Nephron progenitor cell (in vitro differentiated cells): ENCODE data around the gene CHST6.
A peak's percentile ranks its signal among the peaks of the same experiment; 100 is the strongest.
"Not testable (repeated sequence)": the region's sequence is repeated elsewhere in the genome, so short reads cannot be mapped to it uniquely, and the experiment has no call there.

ENCODE experiments used
- DNase-seq: peaks from one replicate; pipeline ENCODE4 v3.0.0; 2021
- H3K27ac Mint-ChIP-seq: 2 replicates; pipeline ENCODE4 v1.8.0; 2021; ENCODE audit warnings: mild to moderate bottlenecking, moderate library complexity, mixed read lengths
- H3K27me3 Mint-ChIP-seq: 2 replicates; pipeline ENCODE4 v1.8.0; 2021; ENCODE audit warnings: mild to moderate bottlenecking, low read depth, mixed read lengths; ENCODE audit not compliant: poor library complexity
- H3K36me3 Mint-ChIP-seq: 2 replicates; pipeline ENCODE4 v1.8.0; 2021; ENCODE audit warnings: low read depth, mixed read lengths
- H3K4me1 Mint-ChIP-seq: 2 replicates; pipeline ENCODE4 v1.8.0; 2021; ENCODE audit warnings: mixed read lengths
- H3K4me3 Mint-ChIP-seq: 2 replicates; pipeline ENCODE4 v1.8.0; 2021; ENCODE audit warnings: mild to moderate bottlenecking, moderate library complexity, mixed read lengths
- H3K9me3 Mint-ChIP-seq: 2 replicates; pipeline ENCODE4 v1.8.0; 2021; ENCODE audit warnings: mild to moderate bottlenecking, moderate library complexity, mixed read lengths
- TF ChIP-seq, protein P1 (sequence below): fragments of 200-600 bp; sonication (generic); IDR thresholded peaks from 2 replicates; pipeline ENCODE4 v1.5.0; 2021; ENCODE audit warnings: antibody characterized with exemption

CHST6 gene

DNA sequence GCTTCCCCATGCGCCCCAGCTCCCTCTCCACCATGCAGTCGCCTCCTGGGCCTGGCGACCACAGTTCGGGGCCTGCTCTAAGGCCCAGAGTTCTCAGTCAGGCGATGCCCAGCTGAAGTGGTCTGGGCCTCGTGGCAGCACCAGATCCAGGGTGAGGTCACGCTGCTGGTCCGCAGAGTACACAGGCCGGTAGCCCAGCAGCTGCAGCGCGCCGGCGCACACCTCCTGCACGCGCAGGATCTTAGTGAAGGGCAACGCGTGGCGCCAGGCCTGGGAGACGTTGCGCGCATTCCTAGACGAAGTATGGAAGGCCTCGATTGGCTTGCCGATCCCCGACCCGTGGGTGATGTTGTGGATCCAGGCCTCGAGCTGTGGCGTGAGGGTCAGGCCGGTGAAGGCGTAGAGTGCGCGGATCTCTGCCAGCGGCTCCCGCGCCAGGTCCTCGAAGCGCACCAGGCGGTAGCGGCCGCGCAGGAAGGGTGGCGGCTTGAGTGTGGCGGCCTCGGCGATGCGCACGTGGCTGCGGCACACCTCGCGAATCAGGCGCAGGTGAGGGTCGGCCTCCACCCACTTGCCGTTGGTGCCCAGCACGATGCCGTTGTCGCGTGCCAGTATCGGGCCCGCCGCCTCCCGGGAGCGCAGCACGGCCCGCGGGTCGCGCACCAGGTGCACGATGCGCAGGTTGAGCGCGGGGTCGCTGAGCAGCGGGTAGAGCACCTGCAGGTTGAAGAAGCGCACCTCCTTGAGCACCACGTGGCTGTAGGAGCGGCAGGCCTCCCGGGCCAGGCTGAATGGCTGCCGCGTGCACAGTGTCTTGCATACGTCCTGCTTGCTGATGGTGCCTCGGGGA is 34.0 kb upstream of the CHST6 start:
- H3K27ac Mint-ChIP-seq, result no peak overlapping the region
- no peak overlapping the region for H3K4me3 Mint-ChIP-seq
- DNase-seq, result no peak
- peaks cover 4% of the 10 kb centered on the region for H3K27me3 Mint-ChIP-seq
- H3K36me3 Mint-ChIP-seq, result peaks cover 12% of the 10 kb centered on the region
- TF ChIP-seq, protein P1, sequence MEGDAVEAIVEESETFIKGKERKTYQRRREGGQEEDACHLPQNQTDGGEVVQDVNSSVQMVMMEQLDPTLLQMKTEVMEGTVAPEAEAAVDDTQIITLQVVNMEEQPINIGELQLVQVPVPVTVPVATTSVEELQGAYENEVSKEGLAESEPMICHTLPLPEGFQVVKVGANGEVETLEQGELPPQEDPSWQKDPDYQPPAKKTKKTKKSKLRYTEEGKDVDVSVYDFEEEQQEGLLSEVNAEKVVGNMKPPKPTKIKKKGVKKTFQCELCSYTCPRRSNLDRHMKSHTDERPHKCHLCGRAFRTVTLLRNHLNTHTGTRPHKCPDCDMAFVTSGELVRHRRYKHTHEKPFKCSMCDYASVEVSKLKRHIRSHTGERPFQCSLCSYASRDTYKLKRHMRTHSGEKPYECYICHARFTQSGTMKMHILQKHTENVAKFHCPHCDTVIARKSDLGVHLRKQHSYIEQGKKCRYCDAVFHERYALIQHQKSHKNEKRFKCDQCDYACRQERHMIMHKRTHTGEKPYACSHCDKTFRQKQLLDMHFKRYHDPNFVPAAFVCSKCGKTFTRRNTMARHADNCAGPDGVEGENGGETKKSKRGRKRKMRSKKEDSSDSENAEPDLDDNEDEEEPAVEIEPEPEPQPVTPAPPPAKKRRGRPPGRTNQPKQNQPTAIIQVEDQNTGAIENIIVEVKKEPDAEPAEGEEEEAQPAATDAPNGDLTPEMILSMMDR, result no peak
- no peaks in the 10 kb centered on the region for H3K4me1 Mint-ChIP-seq
- H3K9me3 Mint-ChIP-seq, result no peaks in the 10 kb centered on the region

DNA sequence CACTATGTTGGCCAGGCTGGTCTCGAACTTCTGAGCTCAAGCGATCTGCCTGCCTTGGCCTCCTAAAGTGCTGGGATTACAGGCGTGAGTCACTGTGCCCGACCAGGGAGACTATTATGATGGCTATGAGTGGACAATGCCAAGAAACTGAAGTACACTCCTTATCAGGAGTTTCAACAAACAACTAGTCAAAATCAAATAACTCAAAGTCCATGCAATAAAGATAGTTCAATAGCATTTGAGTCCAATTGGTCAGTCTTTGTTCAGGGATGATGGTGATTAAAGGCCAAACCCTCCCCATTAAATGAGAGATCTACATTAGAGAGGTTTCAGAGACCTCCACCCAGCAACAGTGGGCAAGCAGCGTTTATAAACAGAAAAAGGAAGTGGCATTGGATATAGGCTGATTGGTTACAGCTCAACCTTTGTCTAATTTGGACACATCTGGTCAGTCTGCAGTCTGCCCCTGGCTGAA is 32.6 kb upstream of the CHST6 start:
- Mint-ChIP-seq H3K9me3 (no peaks in the 10 kb centered on the region), H3K4me3 (no peak overlapping the region), H3K27ac (peak overlapping the region; percentile 15), H3K27me3 (peaks cover 4% of the 10 kb centered on the region), H3K36me3 (peaks cover 12% of the 10 kb centered on the region), H3K4me1 (no peaks in the 10 kb centered on the region)
- no peak for DNase-seq
- TF ChIP-seq, protein P1, result no peak

DNA sequence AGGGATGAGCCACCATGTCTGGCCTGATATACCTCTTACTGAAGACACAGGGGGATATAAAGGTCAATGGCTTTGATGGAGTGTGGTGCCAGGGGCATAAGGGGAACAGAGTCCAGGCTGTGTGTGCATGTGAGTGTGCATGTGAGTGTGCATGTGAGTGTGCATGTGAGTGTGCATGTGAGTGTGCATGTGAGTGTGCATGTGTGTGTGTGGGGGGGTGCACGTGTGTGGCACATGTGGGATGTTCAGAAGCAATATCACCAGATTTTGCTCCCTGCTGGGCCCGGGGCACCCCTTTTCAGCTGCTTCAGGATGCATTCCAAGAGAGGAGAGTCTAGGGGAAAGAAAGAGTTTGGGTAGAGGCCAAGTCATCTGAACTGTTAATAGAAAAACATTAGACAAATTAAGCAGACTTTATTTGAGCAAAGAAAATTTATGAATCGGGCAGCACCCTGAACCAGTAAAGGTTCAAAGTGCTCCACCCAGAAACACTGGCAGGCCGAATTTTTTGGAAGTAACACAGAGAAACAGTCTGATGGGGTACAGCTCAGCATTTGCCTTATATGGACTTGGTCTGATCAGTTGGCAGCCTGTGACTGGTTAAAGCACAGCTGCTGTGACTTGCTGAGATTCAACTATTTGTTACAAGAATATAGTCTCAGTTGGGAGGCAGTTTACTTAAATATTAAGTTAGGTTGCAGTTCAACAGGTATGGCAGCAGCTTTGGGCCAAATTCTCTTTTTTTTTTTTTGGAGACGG is 31.0 kb upstream of the CHST6 start:
- H3K4me1 Mint-ChIP-seq, result no peaks in the 10 kb centered on the region

DNA sequence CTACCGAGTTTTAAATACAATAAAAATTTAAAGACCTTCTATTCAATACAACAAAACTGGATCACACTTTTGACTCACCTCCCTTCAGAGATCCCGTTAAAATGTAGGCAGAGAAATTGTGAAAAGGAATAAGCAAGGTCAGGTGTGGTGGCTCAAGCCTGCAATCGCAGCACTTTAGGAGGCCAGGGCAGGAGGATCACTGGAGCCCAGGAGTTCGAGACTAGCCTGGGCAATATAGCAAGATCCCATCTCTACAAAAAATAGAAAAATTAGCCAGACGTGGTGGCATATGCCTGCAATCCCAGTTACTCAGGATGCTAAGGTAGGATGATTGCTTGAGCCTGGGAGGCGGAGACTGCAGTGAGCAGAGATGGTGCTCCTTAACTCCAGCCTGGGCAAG is 23.9 kb upstream of the CHST6 start:
- Mint-ChIP-seq H3K4me3 (no peak overlapping the region), H3K27me3 (peaks cover 5% of the 10 kb centered on the region), H3K27ac (no peak overlapping the region), H3K9me3 (no peaks in the 10 kb centered on the region), H3K4me1 (peaks cover 21% of the 10 kb centered on the region), H3K36me3 (peaks cover 6% of the 10 kb centered on the region)
- DNase-seq, result no peak
- TF ChIP-seq, protein P1, result no peak

More for the DNA sequence above, 31.0 kb upstream of the CHST6 start:
- H3K27me3 Mint-ChIP-seq, result peaks cover 7% of the 10 kb centered on the region
- H3K27ac Mint-ChIP-seq, result no peak overlapping the region
- DNase-seq, result no peak
- TF ChIP-seq, protein P1, result no peak
- H3K4me3 Mint-ChIP-seq, result no peak overlapping the region
- no peaks in the 10 kb centered on the region for H3K9me3 Mint-ChIP-seq
- peaks cover 12% of the 10 kb centered on the region for H3K36me3 Mint-ChIP-seq

DNA sequence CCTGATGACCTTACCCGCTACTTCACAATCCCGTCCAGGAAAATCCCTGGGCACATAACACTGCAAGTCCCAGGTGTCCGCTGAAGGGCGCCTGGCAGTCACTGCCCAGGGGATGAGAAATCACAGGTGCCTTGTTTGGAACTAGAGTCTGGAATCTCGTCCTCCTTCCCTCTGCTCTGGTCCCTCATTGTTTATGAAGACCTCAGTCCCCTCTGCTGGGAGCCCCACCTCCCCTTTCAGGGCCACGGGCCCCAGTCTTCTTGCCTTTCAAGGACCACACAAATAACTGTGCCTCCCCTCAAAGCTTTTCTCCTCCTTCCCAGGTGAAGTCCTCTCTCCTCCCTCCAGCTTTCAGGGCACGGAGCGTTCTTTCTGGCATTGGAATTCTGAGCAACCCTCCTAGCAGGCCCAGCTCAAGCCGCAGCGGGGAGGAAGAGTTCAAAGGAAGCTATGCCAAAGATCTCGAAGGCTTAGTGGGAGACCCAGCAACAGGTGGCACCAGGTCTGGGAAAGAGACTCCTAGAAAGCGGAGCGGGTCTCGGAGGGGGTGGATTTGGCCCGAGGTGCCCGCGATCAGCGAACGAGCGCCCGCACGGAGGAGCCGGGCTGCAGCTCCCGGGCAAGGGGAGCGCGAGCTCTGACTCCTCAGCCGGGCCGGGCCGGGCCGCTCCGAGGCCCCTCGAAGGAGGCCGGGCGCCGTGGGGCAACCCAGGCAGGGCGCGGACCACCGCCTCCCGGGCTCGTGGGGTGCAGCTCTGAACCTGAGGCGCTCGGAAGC is 21.1 kb upstream of the CHST6 start:
- H3K9me3 Mint-ChIP-seq, H3K27me3 Mint-ChIP-seq: not testable (repeated sequence)
- Mint-ChIP-seq H3K4me1 (peaks cover 34% of the 10 kb centered on the region), H3K4me3 (peak overlapping the region; percentile 89), H3K27ac (peak overlapping the region; percentile 53), H3K36me3 (peaks cover 12% of the 10 kb centered on the region)
- peak; percentile 46 for DNase-seq

DNA sequence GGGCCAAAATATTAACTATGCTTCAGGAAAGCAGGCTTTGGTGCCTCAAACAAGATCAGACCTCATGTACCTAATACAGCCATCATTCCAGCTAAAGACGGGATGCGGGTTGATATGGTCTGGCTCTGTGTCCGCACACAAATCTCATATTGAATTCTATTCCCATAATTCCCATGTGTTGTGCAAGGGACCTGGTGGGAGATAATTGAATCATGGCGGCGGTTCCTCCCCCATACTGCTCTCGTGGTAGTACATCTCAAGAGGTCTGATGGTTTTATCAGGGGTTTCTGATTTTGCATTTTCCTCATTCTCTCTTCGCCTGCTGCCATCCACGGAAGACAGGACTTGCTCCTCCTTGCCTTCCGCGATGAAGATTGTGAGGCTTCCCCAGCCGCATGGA is 19.1 kb upstream of the CHST6 start:
- Mint-ChIP-seq H3K4me1 (peaks cover 34% of the 10 kb centered on the region), H3K4me3 (no peak overlapping the region), H3K36me3 (peaks cover 12% of the 10 kb centered on the region), H3K9me3 (no peaks in the 10 kb centered on the region), H3K27me3 (peaks cover 6% of the 10 kb centered on the region), H3K27ac (no peak overlapping the region)
- TF ChIP-seq, protein P1, result no peak
- no peak for DNase-seq
